SK-N-SH treated with all-trans-retinoic acid at 6 μM for 48 hours (cell line): ENCODE results near the gene NCOA5.

ENCODE experiments used
- ATAC-seq: fragments of 200-7000 bp; cut with Tn5 transposase; 3 replicates; pipeline ENCODE4 v1.9.1; 2020; ENCODE audit warnings: mild to moderate bottlenecking, moderate library complexity
- ARNTL ChIP-seq: fragments of 450-650 bp; formaldehyde crosslinking; IDR thresholded peaks from 2 replicates; pipeline ENCODE4 v1.5.0; 2020; ENCODE audit warnings: low read depth, mild to moderate bottlenecking, moderate library complexity, borderline replicate concordance
- BACH2 ChIP-seq: fragments of 250-450 bp; sonication (Bioruptor Pico); IDR thresholded peaks from 2 replicates; pipeline ENCODE4 v1.9.0; 2021; ENCODE audit warnings: mild to moderate bottlenecking, borderline replicate concordance
- CSRNP3 ChIP-seq: fragments of 250-450 bp; sonication (Bioruptor Pico); IDR thresholded peaks from 2 replicates; pipeline ENCODE4 v1.5.1; 2021; ENCODE audit warnings: mild to moderate bottlenecking, moderate library complexity
- ESRRG ChIP-seq: fragments of 250-450 bp; sonication (Bioruptor Pico); IDR thresholded peaks from 2 replicates; pipeline ENCODE4 v1.6.1; 2021; ENCODE audit warnings: mild to moderate bottlenecking
- GLIS3 ChIP-seq: fragments of 250-450 bp; sonication (Bioruptor Pico); IDR thresholded peaks from 2 replicates; pipeline ENCODE4 v1.5.0; 2020; ENCODE audit warnings: mild to moderate bottlenecking, moderate library complexity
- OSR1 ChIP-seq: fragments of 250-450 bp; sonication (Bioruptor Pico); IDR thresholded peaks from 2 replicates; pipeline ENCODE4 v1.8.0; 2022; ENCODE audit warnings: moderate library complexity, mild to moderate bottlenecking, inconsistent platforms
- PATZ1 ChIP-seq: fragments of 250-450 bp; sonication (Bioruptor Pico); IDR thresholded peaks from 2 replicates; pipeline ENCODE4 v1.8.0; 2020; ENCODE audit warnings: mild to moderate bottlenecking, moderate library complexity, borderline replicate concordance
- RARB ChIP-seq: fragments of 250-450 bp; sonication (Bioruptor Pico); IDR thresholded peaks from 2 replicates; pipeline ENCODE4 v1.8.0; 2021; ENCODE audit warnings: mild to moderate bottlenecking, moderate library complexity
- SNAI2 ChIP-seq: fragments of 250-450 bp; sonication (Bioruptor Pico); IDR thresholded peaks from 2 replicates; pipeline ENCODE4 v1.5.0; 2020; ENCODE audit warnings: mild to moderate bottlenecking, moderate library complexity
- TCF4 ChIP-seq: fragments of 250-450 bp; sonication (Bioruptor Pico); IDR thresholded peaks from 2 replicates; pipeline ENCODE4 v1.8.0; 2021; ENCODE audit warnings: mild to moderate bottlenecking, moderate library complexity, borderline replicate concordance
- TSHZ2 ChIP-seq: fragments of 250-450 bp; sonication (Bioruptor Pico); IDR thresholded peaks from 2 replicates; pipeline ENCODE4 v1.5.0; 2020; ENCODE audit warnings: mild to moderate bottlenecking, moderate library complexity
- ZC3H10 ChIP-seq: fragments of 250-450 bp; sonication (Bioruptor Pico); IDR thresholded peaks from 2 replicates; pipeline ENCODE4 v1.5.1; 2021; ENCODE audit warnings: mild to moderate bottlenecking, moderate library complexity
- ZFP3 ChIP-seq: fragments of 250-450 bp; sonication (Bioruptor Pico); IDR thresholded peaks from 2 replicates; pipeline ENCODE4 v1.5.0; 2020; ENCODE audit warnings: mild to moderate bottlenecking, moderate library complexity
- ZNF70 ChIP-seq: fragments of 450-650 bp; formaldehyde crosslinking; IDR thresholded peaks from 2 replicates; pipeline ENCODE4 v1.5.0; 2020; ENCODE audit warnings: mild to moderate bottlenecking, moderate library complexity
- ZNF8 ChIP-seq: fragments of 450-650 bp; formaldehyde crosslinking; IDR thresholded peaks from 2 replicates; pipeline ENCODE4 v1.5.0; 2020; ENCODE audit warnings: mild to moderate bottlenecking, moderate library complexity
- TF ChIP-seq, protein P1 (sequence below): fragments of 250-450 bp; sonication (Bioruptor Pico); IDR thresholded peaks from 2 replicates; pipeline ENCODE4 v1.8.0; 2021; ENCODE audit warnings: low read depth, mild to moderate bottlenecking, moderate library complexity, borderline replicate concordance

The NCOA5 gene

DNA sequence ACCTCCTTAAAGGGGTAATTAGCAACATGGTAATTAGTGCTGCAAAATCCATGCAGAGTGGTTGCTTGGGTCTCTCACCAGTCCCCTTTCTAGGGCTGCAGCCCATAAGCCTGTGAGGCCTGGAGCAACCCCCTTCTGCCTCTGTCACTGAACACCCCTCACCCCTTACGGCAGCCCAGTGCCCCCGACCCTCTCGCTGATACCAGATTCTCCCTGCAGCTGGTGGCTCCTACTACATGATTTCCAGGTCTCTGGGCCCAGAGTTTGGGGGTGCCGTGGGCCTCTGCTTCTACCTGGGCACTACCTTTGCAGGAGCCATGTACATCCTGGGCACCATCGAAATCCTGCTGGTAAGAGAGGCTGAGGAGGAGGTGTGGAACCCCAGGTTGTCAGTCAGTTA, 52.7 kb downstream of the NCOA5 start:
- no peak for ATAC-seq
- no peak for TF ChIP-seq PATZ1
- TF ChIP-seq ESRRG (CRISPR knock-in tag): no peak
- no peak for TF ChIP-seq SNAI2 (CRISPR knock-in tag)
- no peak for TF ChIP-seq ZC3H10 (CRISPR knock-in tag)
- TF ChIP-seq OSR1 (CRISPR knock-in tag): no peak
- TF ChIP-seq RARB (CRISPR knock-in tag): no peak
- TF ChIP-seq, all 23 proteins: peak for 0

- no peak for TF ChIP-seq GLIS3 (CRISPR knock-in tag)
- no peak for TF ChIP-seq CSRNP3 (CRISPR knock-in tag)
- TF ChIP-seq ZNF70 (CRISPR knock-in tag): no peak
- TF ChIP-seq PATZ1: no peak
- TF ChIP-seq, protein P1, sequence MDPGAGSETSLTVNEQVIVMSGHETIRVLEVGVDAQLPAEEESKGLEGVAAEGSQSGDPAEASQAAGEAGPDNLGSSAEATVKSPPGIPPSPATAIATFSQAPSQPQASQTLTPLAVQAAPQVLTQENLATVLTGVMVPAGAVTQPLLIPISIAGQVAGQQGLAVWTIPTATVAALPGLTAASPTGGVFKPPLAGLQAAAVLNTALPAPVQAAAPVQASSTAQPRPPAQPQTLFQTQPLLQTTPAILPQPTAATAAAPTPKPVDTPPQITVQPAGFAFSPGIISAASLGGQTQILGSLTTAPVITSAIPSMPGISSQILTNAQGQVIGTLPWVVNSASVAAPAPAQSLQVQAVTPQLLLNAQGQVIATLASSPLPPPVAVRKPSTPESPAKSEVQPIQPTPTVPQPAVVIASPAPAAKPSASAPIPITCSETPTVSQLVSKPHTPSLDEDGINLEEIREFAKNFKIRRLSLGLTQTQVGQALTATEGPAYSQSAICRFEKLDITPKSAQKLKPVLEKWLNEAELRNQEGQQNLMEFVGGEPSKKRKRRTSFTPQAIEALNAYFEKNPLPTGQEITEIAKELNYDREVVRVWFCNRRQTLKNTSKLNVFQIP (CRISPR knock-in tag): no peak
- TF ChIP-seq ARNTL: no peak
- no peak for TF ChIP-seq ZC3H10 (CRISPR knock-in tag)
- ATAC-seq: no peak
Measured at GRCh38 chr20:46036370-46036769, 53.4 kb downstream of the NCOA5 start.

- TF ChIP-seq TCF4 (CRISPR knock-in tag): no peak
- TF ChIP-seq BACH2 (CRISPR knock-in tag): no peak
- no peak for TF ChIP-seq ARNTL
- TF ChIP-seq, protein P1 (CRISPR knock-in tag): no peak
- TF ChIP-seq PATZ1: no peak
- TF ChIP-seq ZNF70 (CRISPR knock-in tag): no peak
- no peak for TF ChIP-seq OSR1 (CRISPR knock-in tag)
- TF ChIP-seq SNAI2 (CRISPR knock-in tag): no peak
- TF ChIP-seq TSHZ2 (CRISPR knock-in tag): no peak
- no peak for TF ChIP-seq ZFP3 (CRISPR knock-in tag)
- TF ChIP-seq ZNF8 (CRISPR knock-in tag): no peak
- no peak for TF ChIP-seq GLIS3 (CRISPR knock-in tag)
- TF ChIP-seq ESRRG (CRISPR knock-in tag): no peak
- ATAC-seq: no peak
Measured at GRCh38 chr20:46035713-46036112, 54.0 kb downstream of the NCOA5 start.
